HCT116 (cell line): ENCODE data around the gene CCDC87. TPM values are rescaled to one million over a fixed set of nuclear protein-coding genes. Genes with fewer than 3 reads are reported as not detected.

Source experiments
- ATAC-seq: fragments of 200-7000 bp; cut with Tn5 transposase; 2 replicates; pipeline ENCODE4 v1.9.1; 2020; ENCODE audit warnings: mild to moderate bottlenecking, moderate library complexity
- BruUV-seq: library from RNA; stranded (reverse); fragments of 400-500 nt; replicated peaks from 2 replicates; lab custom pipeline; 2021; lab: Mats Ljungman, UMichigan
- CTCF ChIA-PET: fragments of 300-600 bp; sonication (Branson Sonifier 250); formaldehyde crosslinking; loops from one replicate; lab custom pipeline; 2021; ENCODE audit warnings: antibody characterized with exemption; lab: Charles Lee
- POLR2A ChIA-PET: fragments of 300-600, 350-600 bp; sonication (Branson Sonifier 250); formaldehyde crosslinking; loops from one replicate; lab custom pipeline; 2021; ENCODE audit warnings: antibody characterized with exemption; lab: Charles Lee
- RAD21 ChIA-PET, 2 experiments: fragments of 300-600 bp; sonication (Branson Sonifier 250); formaldehyde crosslinking; loops; one replicate each; lab custom pipeline; 2023; ENCODE audit warnings: low total read pairs in 2 of 2; ENCODE audit not compliant: uncharacterized antibody in 2 of 2, unreplicated experiment in 2 of 2, low non-redundant PET in 1 of 2; lab: Charles Lee
- DNase-seq: peaks from one replicate; pipeline ENCODE4 v3.0.0-alpha.2; 2010; ENCODE audit warnings: low read depth, low spot score
- H2AFZ ChIP-seq: fragments of 200-600 bp; shearing (Covaris generic), sonication (generic); 2 replicates; pipeline ENCODE4 v1.6.1; 2017; ENCODE audit warnings: low read depth, mixed run types, mixed read lengths, antibody characterized with exemption, low read length; ENCODE audit not compliant: poor library complexity, severe bottlenecking
- H3K27ac ChIP-seq: 2 replicates; pipeline ENCODE4 v1.5.1; 2012; ENCODE audit warnings: low read depth, low read length
- H3K27me3 ChIP-seq: fragments of 200-600 bp; sonication (generic); 2 replicates; pipeline ENCODE4 v1.6.1; 2016; ENCODE audit warnings: mixed run types, low read length, mixed read lengths; ENCODE audit not compliant: insufficient read depth
- H3K36me3 ChIP-seq, 2 experiments: fragments of 200-500 bp in 1 of 2; fragments of 200-600 bp in 1 of 2; sonication (Bioruptor generic) in 1 of 2; sonication (generic) in 1 of 2; 2 replicates each; pipeline versions ENCODE4 v1.5.1 to v1.6.1; 2014 to 2016; ENCODE audit warnings: low read length in 2 of 2, inconsistent platforms in 1 of 2, mixed read lengths in 1 of 2, mixed run types in 1 of 2; ENCODE audit not compliant: insufficient read depth in 2 of 2, control insufficient read depth in 1 of 2
- H3K4me1 ChIP-seq, 2 experiments: fragments of 200-600 bp in 1 of 2; sonication (generic) in 1 of 2; 2 replicates each; pipeline versions ENCODE4 v1.5.1 to v1.6.1; 2012 to 2017; ENCODE audit warnings: low read length in 2 of 2, inconsistent platforms in 1 of 2, mild to moderate bottlenecking in 1 of 2, mixed read lengths in 1 of 2, mixed run types in 1 of 2, moderate library complexity in 1 of 2; ENCODE audit not compliant: insufficient read depth in 2 of 2, control insufficient read depth in 1 of 2
- H3K4me2 ChIP-seq: fragments of 200-600 bp; sonication (generic); 2 replicates; pipeline ENCODE4 v1.6.1; 2017; ENCODE audit warnings: mixed run types, low read length, mixed read lengths
- H3K4me3 ChIP-seq, 2 experiments: fragments of 200-600 bp in 1 of 2; sonication (generic) in 1 of 2; replicated peaks in 1 of 2; 2 replicates each; pipeline ENCODE4 v1.5.1; 2011 to 2016; ENCODE audit warnings: low read length in 2 of 2, control low read depth in 1 of 2, low read depth in 1 of 2, mild to moderate bottlenecking in 1 of 2, mixed read lengths in 1 of 2, mixed run types in 1 of 2
- H3K79me2 ChIP-seq: fragments of 200-600 bp; sonication (generic); 2 replicates; pipeline ENCODE4 v1.6.1; 2017; ENCODE audit warnings: mild to moderate bottlenecking, mixed run types, low read length, moderate library complexity, mixed read lengths; ENCODE audit not compliant: insufficient read depth
- H3K9ac ChIP-seq: fragments of 200-600 bp; sonication (generic); 2 replicates; pipeline ENCODE4 v1.6.1; 2016; ENCODE audit warnings: low read length, mixed read lengths
- H3K9me2 ChIP-seq: fragments of 200-600 bp; sonication (generic), shearing (Covaris generic); 2 replicates; pipeline ENCODE4 v1.6.1; 2017; ENCODE audit warnings: mixed run types, mild to moderate bottlenecking, moderate library complexity; ENCODE audit not compliant: insufficient read depth
- H3K9me3 ChIP-seq, 2 experiments: fragments of 200-500 bp in 1 of 2; fragments of 200-600 bp in 1 of 2; sonication (Bioruptor generic) in 1 of 2; sonication (generic) in 1 of 2; 2 replicates each; pipeline ENCODE4 v1.6.1; 2014 to 2017; ENCODE audit warnings: low read length in 2 of 2, mixed read lengths in 2 of 2, inconsistent platforms in 1 of 2, low read depth in 1 of 2, mild to moderate bottlenecking in 1 of 2, mixed run types in 1 of 2, moderate library complexity in 1 of 2; ENCODE audit not compliant: control insufficient read depth in 1 of 2, insufficient read depth in 1 of 2
- H4K20me1 ChIP-seq: fragments of 200-600 bp; sonication (generic), shearing (Covaris generic); 2 replicates; pipeline ENCODE4 v1.6.1; 2017; ENCODE audit warnings: mixed run types, mild to moderate bottlenecking, moderate library complexity; ENCODE audit not compliant: insufficient read depth
- CBX3 ChIP-seq: IDR thresholded peaks from 2 replicates; pipeline ENCODE4 v1.6.1; 2012; ENCODE audit warnings: low read depth
- CEBPB ChIP-seq: IDR thresholded peaks from 2 replicates; pipeline ENCODE4 v1.6.1; 2012; ENCODE audit warnings: low read depth
- CTCF ChIP-seq, 3 experiments: fragments of 200-600 bp in 1 of 3; sonication (generic) in 1 of 3; IDR thresholded peaks in 2 of 3; conservative IDR thresholded peaks in 1 of 3; 2 replicates each; pipeline ENCODE4 v1.5.1; 2012 to 2017; ENCODE audit warnings: low read depth in 2 of 3, low read length in 2 of 3, antibody characterized with exemption in 1 of 3, borderline replicate concordance in 1 of 3, control low read depth in 1 of 3, mild to moderate bottlenecking in 1 of 3, mixed read lengths in 1 of 3, mixed run types in 1 of 3, moderate library complexity in 1 of 3; ENCODE audit not compliant: insufficient read depth in 1 of 3
- EZH2 ChIP-seq: fragments of 200-600 bp; sonication (generic); IDR thresholded peaks from 2 replicates; pipeline ENCODE4 v1.6.1; 2017; ENCODE audit warnings: antibody characterized with exemption, mixed run types
- EZH2phosphoT487 ChIP-seq: fragments of 200-600 bp; IDR thresholded peaks from 2 replicates; pipeline ENCODE4 v1.6.1; 2018; ENCODE audit warnings: antibody characterized with exemption, borderline replicate concordance
- FOSL1 ChIP-seq: IDR thresholded peaks from 2 replicates; pipeline ENCODE4 v1.6.1; 2012; ENCODE audit warnings: low read depth
- POLR2A ChIP-seq: IDR thresholded peaks from 2 replicates; pipeline ENCODE4 v1.7.0; 2011; ENCODE audit warnings: borderline replicate concordance; ENCODE audit not compliant: insufficient read depth, insufficient read length; ENCODE audit errors: extremely low read depth
- POLR2AphosphoS5 ChIP-seq: IDR thresholded peaks from 2 replicates; pipeline ENCODE4 v1.6.1; 2011; ENCODE audit warnings: mild to moderate bottlenecking, low read depth, low read length, moderate library complexity
- RAD21 ChIP-seq: IDR thresholded peaks from 2 replicates; pipeline ENCODE4 v1.6.1; 2012; ENCODE audit warnings: low read depth, mild to moderate bottlenecking
- SIN3A ChIP-seq: IDR thresholded peaks from 2 replicates; pipeline ENCODE4 v1.6.1; 2012; ENCODE audit warnings: low read depth
- SP1 ChIP-seq: IDR thresholded peaks from 2 replicates; pipeline ENCODE4 v1.6.1; 2012; ENCODE audit warnings: low read depth
- SRF ChIP-seq: IDR thresholded peaks from 2 replicates; pipeline ENCODE4 v1.6.1; 2012; ENCODE audit warnings: low read depth
- YY1 ChIP-seq: IDR thresholded peaks from 2 replicates; pipeline ENCODE4 v1.6.1; 2011; ENCODE audit warnings: low read length, low read depth, moderate library complexity, mild to moderate bottlenecking; ENCODE audit not compliant: insufficient replicate concordance; ENCODE audit errors: extremely low read depth
- intact Hi-C: fragments of 100-400 bp; cut with micrococcal nuclease; formaldehyde crosslinking; loops from 2 replicates; pipeline ENCODE4 v1.10.0; 2022
- total RNA-seq: library from RNA; stranded (reverse); gene quantifications from one replicate; pipeline ENCODE4 v1.2.1, GENCODE V29; 2021; ENCODE audit not compliant: unreplicated experiment
- TF ChIP-seq, protein P1 (sequence below): IDR thresholded peaks from 2 replicates; pipeline ENCODE4 v1.6.1; 2011; ENCODE audit warnings: mild to moderate bottlenecking, low read length, moderate library complexity; ENCODE audit not compliant: insufficient replicate concordance; ENCODE audit errors: extremely low read depth

Gene CCDC87
- total RNA-seq, 1 experiment from 2014 or later = 0.39 TPM

- no peak overlapping the region for H3K4me3 ChIP-seq
- H2AFZ ChIP-seq = no peak overlapping the region
- DNase-seq = no peak
- ATAC-seq = no peak
- H3K9me3 ChIP-seq = no peaks in the 10 kb centered on the region
- TF ChIP-seq RAD21 (no peak), YY1 (no peak), CTCF (IDR thresholded peaks at IDR 0.05 in 2 of 3, conservative IDR thresholded peaks at IDR 0.05 in 1 of 3; ENCODE audit: borderline replicate concordance in 1 of 3, insufficient read depth in 1 of 3, low read depth in 2 of 3, low read length in 2 of 3) (no peak), EZH2phosphoT487 (no peak), CEBPB (no peak), SIN3A (no peak), SRF (no peak), EZH2 (no peak), SP1 (no peak), CBX3 (no peak), POLR2AphosphoS5 (no peak), POLR2A (no peak), FOSL1 (no peak)
- TF ChIP-seq, protein P1, sequence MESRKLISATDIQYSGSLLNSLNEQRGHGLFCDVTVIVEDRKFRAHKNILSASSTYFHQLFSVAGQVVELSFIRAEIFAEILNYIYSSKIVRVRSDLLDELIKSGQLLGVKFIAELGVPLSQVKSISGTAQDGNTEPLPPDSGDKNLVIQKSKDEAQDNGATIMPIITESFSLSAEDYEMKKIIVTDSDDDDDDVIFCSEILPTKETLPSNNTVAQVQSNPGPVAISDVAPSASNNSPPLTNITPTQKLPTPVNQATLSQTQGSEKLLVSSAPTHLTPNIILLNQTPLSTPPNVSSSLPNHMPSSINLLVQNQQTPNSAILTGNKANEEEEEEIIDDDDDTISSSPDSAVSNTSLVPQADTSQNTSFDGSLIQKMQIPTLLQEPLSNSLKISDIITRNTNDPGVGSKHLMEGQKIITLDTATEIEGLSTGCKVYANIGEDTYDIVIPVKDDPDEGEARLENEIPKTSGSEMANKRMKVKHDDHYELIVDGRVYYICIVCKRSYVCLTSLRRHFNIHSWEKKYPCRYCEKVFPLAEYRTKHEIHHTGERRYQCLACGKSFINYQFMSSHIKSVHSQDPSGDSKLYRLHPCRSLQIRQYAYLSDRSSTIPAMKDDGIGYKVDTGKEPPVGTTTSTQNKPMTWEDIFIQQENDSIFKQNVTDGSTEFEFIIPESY = no peak
- no peaks in the 10 kb centered on the region for H3K27me3 ChIP-seq
- ChIA-PET CTCF (no interaction called here), RAD21 (no interaction called here), POLR2A (interaction anchor here (0.6 to 1.4 kb wide), 3 partner anchors 19 to 21 kb away, joined by 3 to 5 read pairs (median 3); partner anchors contain the start of gene RBM4)
- H3K9me2 ChIP-seq = no peaks in the 10 kb centered on the region
- no TSS peak for BruUV-seq
- no peak overlapping the region for H3K9ac ChIP-seq
- H4K20me1 ChIP-seq = peaks cover 65% of the 10 kb centered on the region
- intact Hi-C loops = no loop called here
- no peak overlapping the region for H3K27ac ChIP-seq
- H3K4me1 ChIP-seq = peaks cover 2 to 33% of the 10 kb centered on the region in 2 experiments; a peak in 3 of 4 replicates
- H3K79me2 ChIP-seq = peaks cover 85% of the 10 kb centered on the region
- H3K4me2 ChIP-seq = peak overlapping the region; percentile 93
- peaks cover 30 to 52% of the 10 kb centered on the region in 2 experiments for H3K36me3 ChIP-seq
Measured at GRCh38 chr11:66619080-66619554, 26.3 kb upstream of the CCDC87 start.
